B cell (primary cell): ENCODE results near the gene CTNNBL1. TPM values are rescaled to one million over a fixed set of nuclear protein-coding genes. Genes with fewer than 3 reads are reported as not detected.
A peak's percentile ranks its signal among the peaks of the same experiment; 100 is the strongest.

Experiments
- ATAC-seq: fragments of 200-7000 bp; cut with Tn5 transposase; one replicate; pipeline ENCODE4 v1.10.0; 2021; ENCODE audit warnings: low read depth, mild to moderate bottlenecking, moderate number of reproducible peaks, moderate library complexity
- CTCF ChIA-PET: fragments of 350-600 bp; sonication (Branson Sonifier 250); formaldehyde crosslinking; loops from one replicate; lab custom pipeline; 2021; ENCODE audit warnings: antibody characterized with exemption, inconsistent platforms; lab: Charles Lee
- POLR2A ChIA-PET: fragments of 350-600 bp; sonication (Branson Sonifier 250); formaldehyde crosslinking; loops from one replicate; lab custom pipeline; 2021; ENCODE audit warnings: antibody characterized with exemption; lab: Charles Lee
- DNase-seq: peaks from one replicate; pipeline ENCODE4 v3.0.0; 2013
- H2AFZ ChIP-seq: 2 replicates; pipeline ENCODE4 v1.6.1; 2012; ENCODE audit warnings: mild to moderate bottlenecking, low read depth, low read length; ENCODE audit not compliant: insufficient read depth, poor library complexity, severe bottlenecking
- H3K27ac ChIP-seq, 2 donors: 1 replicate in 1 of 2; 2 replicates in 1 of 2; pipeline ENCODE4 v1.5.1; 2012 to 2013; ENCODE audit warnings: low read length in 2 of 2, mild to moderate bottlenecking in 2 of 2, moderate library complexity in 1 of 2
- H3K27me3 ChIP-seq, 4 experiments: fragments of 200-600 bp in 1 of 4; sonication (generic) in 1 of 4; replicated peaks in 1 of 4; 1 replicate in 2 of 4; 2 replicates in 2 of 4; pipeline versions ENCODE4 v1.6.1 to v1.7.0; 2013 to 2016; ENCODE audit warnings: low read length in 3 of 4, mild to moderate bottlenecking in 2 of 4, mixed read lengths in 1 of 4, moderate library complexity in 1 of 4; ENCODE audit not compliant: insufficient read depth in 4 of 4, control insufficient read depth in 3 of 4; ENCODE audit errors: control extremely low read depth in 1 of 4
- H3K36me3 ChIP-seq, 2 experiments: replicated peaks in 1 of 2; 1 replicate in 1 of 2; 2 replicates in 1 of 2; pipeline versions ENCODE4 v1.6.1 to v1.7.1; 2013; ENCODE audit warnings: low read length in 1 of 2; ENCODE audit not compliant: insufficient read depth in 2 of 2, control insufficient read depth in 1 of 2; ENCODE audit errors: control extremely low read depth in 1 of 2, extremely low read depth in 1 of 2
- H3K4me1 ChIP-seq, 2 donors: fragments of 200-600 bp in 1 of 2; sonication (generic) in 1 of 2; 1 replicate in 1 of 2; 2 replicates in 1 of 2; pipeline versions ENCODE4 v1.5.1 to v1.6.1; 2013 to 2017; ENCODE audit warnings: low read length in 2 of 2; ENCODE audit not compliant: control insufficient read depth in 2 of 2, insufficient read depth in 2 of 2
- H3K4me2 ChIP-seq: replicated peaks from 2 replicates; pipeline ENCODE3; 2012; ENCODE audit warnings: mild to moderate bottlenecking, low read depth, low read length; ENCODE audit not compliant: poor library complexity, severe bottlenecking
- H3K4me3 ChIP-seq, 5 experiments: fragments of 200-600 bp in 1 of 5; sonication (generic) in 1 of 5; 1 replicate in 3 of 5; 2 replicates in 2 of 5; pipeline versions ENCODE4 v1.5.1 to v1.7.0; 2011 to 2016; ENCODE audit warnings: low read length in 4 of 5, mild to moderate bottlenecking in 4 of 5, low read depth in 2 of 5, control low read depth in 1 of 5, moderate library complexity in 1 of 5; ENCODE audit not compliant: insufficient read depth in 1 of 5; ENCODE audit errors: control extremely low read depth in 1 of 5, extremely low read depth in 1 of 5
- H3K79me2 ChIP-seq: fragments of 200-600 bp; sonication (generic); one replicate; pipeline ENCODE4 v1.6.0; 2016; ENCODE audit warnings: low read length; ENCODE audit not compliant: control insufficient read depth, insufficient read depth
- H3K9ac ChIP-seq: fragments of 200-600 bp; sonication (generic); 2 replicates; pipeline ENCODE4 v1.6.1; 2017; ENCODE audit warnings: mild to moderate bottlenecking, low read length, moderate library complexity
- H3K9me3 ChIP-seq, 3 donors: one replicate each; pipeline versions ENCODE4 v1.6.1 to v1.7.1; 2013; ENCODE audit warnings: low read length in 2 of 3; ENCODE audit not compliant: control insufficient read depth in 2 of 3, insufficient read depth in 1 of 3; ENCODE audit errors: control extremely low read depth in 1 of 3
- H4K20me1 ChIP-seq: 2 replicates; pipeline ENCODE4 v1.6.0; 2012; ENCODE audit warnings: mild to moderate bottlenecking, low read length; ENCODE audit not compliant: insufficient read depth, control insufficient read depth, poor library complexity, severe bottlenecking
- H3K27ac Mint-ChIP-seq: one replicate; pipeline ENCODE4 v1.8.0; 2021; ENCODE audit warnings: mixed read lengths
- H3K27me3 Mint-ChIP-seq: one replicate; pipeline ENCODE4 v1.8.0; 2021; ENCODE audit warnings: mixed read lengths
- H3K4me1 Mint-ChIP-seq: one replicate; pipeline ENCODE4 v1.8.0; 2021; ENCODE audit warnings: mixed read lengths
- H3K4me3 Mint-ChIP-seq: one replicate; pipeline ENCODE4 v1.8.0; 2021; ENCODE audit warnings: mixed read lengths
- H3K9me3 Mint-ChIP-seq: one replicate; pipeline ENCODE4 v1.8.0; 2022; ENCODE audit warnings: mixed read lengths; ENCODE audit not compliant: insufficient read depth
- CTCF ChIP-seq: fragments of 200-600 bp; IDR thresholded peaks from one replicate; pipeline ENCODE4 v1.8.0; 2022; ENCODE audit warnings: antibody characterized with exemption, mild to moderate bottlenecking
- EZH2 ChIP-seq: IDR thresholded peaks from 2 replicates; pipeline ENCODE4 v1.6.1; 2012; ENCODE audit warnings: borderline replicate concordance, low read depth, mild to moderate bottlenecking, moderate library complexity, low read length; ENCODE audit not compliant: insufficient read depth, poor library complexity, severe bottlenecking
- WGBS: methylation state at CpG from one replicate; pipeline ENCODE4 v1.1.5; 2013; ENCODE audit warnings: missing lambda C conversion rate; ENCODE audit not compliant: insufficient coverage; 5-methylcytosine and 5-hydroxymethylcytosine counted together
- intact Hi-C: fragments of 100-400 bp; cut with micrococcal nuclease; formaldehyde crosslinking; loops from one replicate; pipeline ENCODE4 v1.10.0; 2022
- polyA plus RNA-seq: library from polyadenylated mRNA; depleted of rRNA; stranded (reverse); fragments of >200 nt; gene quantifications from 2 replicates; pipeline ENCODE4 v1.2.3, GENCODE V29; 2012
- total RNA-seq, 2 donors: library from RNA; stranded (reverse); fragments of 120-200 nt in 1 of 2; gene quantifications; 1 replicate in 1 of 2; 2 replicates in 1 of 2; pipeline versions ENCODE4 v1.2.3 to v1.2.4, GENCODE V29; 2013 to 2022

The CTNNBL1 gene
- total and polyA plus RNA-seq, 2 donors (not counting 1 experiment from before 2014, with no cell fraction given): 25.3 to 64.7 TPM

- WGBS: 70% methylated on average over 2 of the region's 3 CpGs
- no peak overlapping the region for H3K4me3 Mint-ChIP-seq
- H4K20me1 ChIP-seq: no peaks in the 10 kb centered on the region
- DNase-seq (no peak), ATAC-seq (no peak)
- peak overlapping the region; percentile 37 for H3K27ac Mint-ChIP-seq
- peaks cover 1 to 63% of the 10 kb centered on the region in 2 experiments for H3K36me3 ChIP-seq
- H3K4me3 ChIP-seq: no peak overlapping the region
- no peak for TF ChIP-seq CTCF
- no peaks in the 10 kb centered on the region for H3K4me1 Mint-ChIP-seq
- H3K9ac ChIP-seq: no peak overlapping the region
- ChIA-PET CTCF (no interaction called here), POLR2A (no interaction called here)
- H3K79me2 ChIP-seq: no peaks in the 10 kb centered on the region
- no peak overlapping the region for H2AFZ ChIP-seq
- no peak overlapping the region for H3K4me2 ChIP-seq
- H3K9me3 ChIP-seq: no peaks in the 10 kb centered on the region
- no peaks in the 10 kb centered on the region for H3K9me3 Mint-ChIP-seq
- no peaks in the 10 kb centered on the region for H3K4me1 ChIP-seq
- no peaks in the 10 kb centered on the region for H3K27me3 ChIP-seq
- no peaks in the 10 kb centered on the region for H3K27me3 Mint-ChIP-seq
- intact Hi-C loops: no loop called here
- no peak overlapping the region for H3K27ac ChIP-seq
These were observed 175.1 kb downstream of the CTNNBL1 start for GRCh38 chr20:37868851-37869333.

- H3K27ac Mint-ChIP-seq: peak overlapping the region; percentile 41
- Histone ChIP-seq H3K79me2 (no peaks in the 10 kb centered on the region), H4K20me1 (no peaks in the 10 kb centered on the region), H2AFZ (no peak overlapping the region), H3K9me3 (no peaks in the 10 kb centered on the region), H3K4me3 (no peak overlapping the region), H3K36me3 (peaks cover 1 to 66% of the 10 kb centered on the region in 2 experiments), H3K27me3 (no peaks in the 10 kb centered on the region), H3K9ac (no peak overlapping the region), H3K4me2 (no peak overlapping the region), H3K27ac (no peak overlapping the region), H3K4me1 (no peaks in the 10 kb centered on the region)
- H3K4me1 Mint-ChIP-seq: no peaks in the 10 kb centered on the region
- no peak for TF ChIP-seq EZH2
- no peak for TF ChIP-seq CTCF
- H3K4me3 Mint-ChIP-seq: no peak overlapping the region
- H3K27me3 Mint-ChIP-seq: no peaks in the 10 kb centered on the region
- ATAC-seq: no peak
- DNase-seq: no peak
- CTCF ChIA-PET: no interaction called here
- intact Hi-C loops: no loop called here
- WGBS: 96% methylated on average over 4 of the region's 6 CpGs
- POLR2A ChIA-PET: no interaction called here
- no peaks in the 10 kb centered on the region for H3K9me3 Mint-ChIP-seq
These were observed 175.6 kb downstream of the CTNNBL1 start for GRCh38 chr20:37869334-37869861.
